ENCODE measurements around the gene SHKBP1.
"Not testable (repeated sequence)": the region's sequence is repeated elsewhere in the genome, so short reads cannot be mapped to it uniquely, and the experiment has no call there.

The SHKBP1 gene

DNA sequence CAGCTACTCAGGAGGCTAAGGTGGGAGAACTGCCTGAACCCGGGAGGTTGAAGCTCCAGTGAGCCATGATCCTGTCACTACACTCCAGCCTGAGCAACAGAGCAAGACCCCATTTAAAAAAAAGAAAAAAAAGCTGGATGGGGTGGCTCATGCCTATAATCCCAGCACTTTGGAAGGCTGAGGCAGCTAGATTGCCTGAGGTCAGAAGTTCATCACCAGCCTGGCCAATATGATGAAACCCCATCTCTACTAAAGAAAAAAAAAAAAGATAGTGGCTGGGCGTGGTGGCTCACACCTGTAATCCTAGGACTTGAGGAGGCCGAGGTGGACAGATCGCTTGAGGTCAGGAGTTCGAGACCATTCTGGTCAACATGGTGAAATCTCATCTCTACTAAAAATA, 39.5 kb downstream of the SHKBP1 start:
- DNase-seq: no peak

DNA sequence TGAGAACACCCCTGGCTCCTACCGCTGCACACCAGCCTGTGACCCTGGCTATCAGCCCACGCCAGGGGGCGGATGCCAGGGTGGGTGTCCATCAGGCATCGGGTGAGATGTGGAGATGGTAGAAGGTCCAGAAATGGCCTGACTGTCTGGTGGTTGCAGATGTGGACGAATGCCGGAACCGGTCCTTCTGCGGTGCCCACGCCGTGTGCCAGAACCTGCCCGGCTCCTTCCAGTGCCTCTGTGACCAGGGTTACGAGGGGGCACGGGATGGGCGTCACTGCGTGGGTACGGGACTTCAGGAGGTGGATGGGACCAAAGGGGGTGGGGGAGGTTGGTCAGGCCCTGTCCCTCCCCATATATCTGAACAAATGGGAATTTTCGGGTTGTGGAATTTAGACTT, 40.3 kb downstream of the SHKBP1 start:
- DNase-seq: no peak

DNA sequence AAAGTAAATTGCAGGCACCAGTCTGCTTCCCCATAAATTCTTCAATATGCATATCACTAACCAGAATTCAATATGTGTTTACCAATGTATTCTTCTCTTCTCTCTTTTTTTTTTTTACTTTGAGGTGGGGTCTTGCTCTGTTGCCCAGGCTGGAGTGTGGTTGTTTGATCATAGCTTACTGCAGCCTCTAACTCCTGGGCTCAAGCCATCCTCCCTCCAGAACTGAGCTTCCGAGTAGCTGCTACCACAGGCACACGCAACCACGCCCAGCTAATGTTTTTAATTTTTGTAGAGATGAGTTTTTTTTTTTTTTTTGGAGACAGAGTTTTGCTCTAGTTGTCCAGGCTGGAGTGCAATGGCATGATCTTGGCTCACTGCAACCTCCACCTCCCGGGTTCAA, 41.3 kb downstream of the SHKBP1 start:
- no peak for DNase-seq

DNA sequence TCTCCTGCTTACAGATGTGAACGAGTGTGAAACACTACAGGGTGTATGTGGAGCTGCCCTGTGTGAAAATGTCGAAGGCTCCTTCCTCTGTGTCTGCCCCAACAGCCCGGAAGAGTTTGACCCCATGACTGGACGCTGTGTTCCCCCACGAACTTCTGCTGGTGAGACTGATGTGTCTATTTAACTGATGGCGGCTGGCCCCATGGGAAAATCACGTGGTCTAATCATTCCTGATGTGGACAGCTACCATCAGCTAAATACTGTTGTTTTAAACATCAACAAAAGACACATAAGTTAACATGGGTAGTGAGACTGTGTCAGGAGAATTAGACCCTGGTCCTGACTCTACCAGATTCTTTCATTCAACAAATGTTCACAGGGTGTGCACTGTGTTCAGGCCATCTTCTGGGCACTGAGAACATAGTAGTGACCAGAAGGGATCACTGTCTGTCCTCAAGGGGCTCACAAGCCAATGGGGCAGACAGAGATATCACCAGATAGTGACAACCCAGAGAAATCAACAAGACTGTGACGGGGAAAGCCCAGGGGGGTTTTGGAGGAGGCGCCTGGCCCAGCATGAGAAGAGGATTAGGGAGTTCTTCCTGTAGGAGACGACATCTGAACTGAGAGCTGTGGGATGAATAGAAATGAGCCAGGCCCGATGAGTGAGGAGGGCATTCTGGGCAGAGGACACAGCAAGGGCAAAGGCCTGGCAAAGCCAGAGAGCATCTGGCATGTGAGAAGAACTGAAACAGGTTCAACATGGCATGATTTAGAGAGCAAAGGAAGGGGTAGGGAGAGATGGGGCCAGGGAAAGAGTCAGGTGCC, 42.9 kb downstream of the SHKBP1 start:
- no peak for DNase-seq

DNA sequence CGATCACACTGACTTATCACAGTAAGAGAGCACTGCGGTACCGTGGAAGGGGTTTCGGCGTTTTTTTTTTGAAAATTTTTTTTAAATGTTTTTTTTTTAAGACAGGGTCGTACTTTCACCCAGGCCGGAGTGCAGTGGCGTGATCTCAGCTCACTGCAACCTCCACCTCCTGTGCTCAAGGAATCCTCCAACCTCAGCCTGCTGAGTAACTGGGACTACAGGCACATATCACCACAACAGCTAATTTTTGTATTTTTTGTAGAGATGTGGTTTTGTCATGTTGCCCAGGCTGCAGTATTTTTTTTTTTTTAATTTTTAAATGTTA, 43.5 kb downstream of the SHKBP1 start:
- no peak for DNase-seq

DNA sequence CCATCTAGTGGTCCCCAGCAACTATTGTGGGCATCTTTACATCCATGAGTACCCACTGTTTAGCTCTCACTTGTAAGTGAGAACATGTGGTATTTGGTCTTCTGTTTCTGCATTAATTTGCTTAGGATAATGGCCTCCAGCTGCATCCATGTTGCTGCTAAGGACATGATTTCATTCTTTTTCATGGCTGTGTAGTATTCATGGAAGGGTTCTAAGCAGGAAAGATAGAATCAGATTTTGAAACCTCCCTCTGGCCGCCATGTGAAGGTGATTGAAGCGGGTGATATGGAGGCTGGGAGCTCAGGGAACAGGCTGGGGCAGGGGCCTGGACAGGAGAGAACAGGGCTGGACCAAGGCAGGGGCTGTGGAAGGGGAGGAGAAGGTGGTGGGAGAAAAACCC, 44.6 kb downstream of the SHKBP1 start:
- no peak for DNase-seq

DNA sequence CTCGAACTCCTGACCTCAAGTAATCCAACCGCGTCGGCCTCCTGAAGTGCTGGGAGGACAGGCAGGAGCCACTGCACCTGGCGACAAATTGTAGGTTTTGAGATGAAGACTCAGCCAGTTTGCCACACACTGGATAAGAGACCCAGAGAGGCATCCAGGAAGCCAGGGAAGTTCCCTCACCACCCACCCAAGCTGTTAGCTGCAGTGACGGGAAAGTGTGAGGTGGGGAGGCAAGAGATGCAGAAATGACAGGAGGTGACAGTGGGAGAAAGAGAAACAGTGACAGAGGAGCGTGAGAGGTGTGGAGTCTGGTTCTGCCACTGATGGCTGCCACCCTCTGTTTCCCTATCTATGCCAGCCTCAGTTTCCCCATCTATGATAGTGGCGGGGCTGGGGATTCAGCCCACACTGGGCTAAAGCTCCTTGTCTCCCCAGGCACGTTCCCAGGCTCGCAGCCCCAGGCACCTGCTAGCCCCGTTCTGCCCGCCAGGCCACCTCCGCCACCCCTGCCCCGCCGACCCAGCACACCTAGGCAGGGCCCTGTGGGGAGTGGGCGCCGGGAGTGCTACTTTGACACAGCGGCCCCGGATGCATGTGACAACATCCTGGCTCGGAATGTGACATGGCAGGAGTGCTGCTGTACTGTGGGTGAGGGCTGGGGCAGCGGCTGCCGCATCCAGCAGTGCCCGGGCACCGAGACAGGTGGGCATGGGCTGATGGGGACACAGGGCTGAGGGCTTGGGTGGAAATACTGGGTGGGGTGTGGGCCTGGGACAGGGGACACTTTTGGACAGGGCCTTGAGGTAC, 45.5 kb downstream of the SHKBP1 start:
- DNase-seq: no peak

DNA sequence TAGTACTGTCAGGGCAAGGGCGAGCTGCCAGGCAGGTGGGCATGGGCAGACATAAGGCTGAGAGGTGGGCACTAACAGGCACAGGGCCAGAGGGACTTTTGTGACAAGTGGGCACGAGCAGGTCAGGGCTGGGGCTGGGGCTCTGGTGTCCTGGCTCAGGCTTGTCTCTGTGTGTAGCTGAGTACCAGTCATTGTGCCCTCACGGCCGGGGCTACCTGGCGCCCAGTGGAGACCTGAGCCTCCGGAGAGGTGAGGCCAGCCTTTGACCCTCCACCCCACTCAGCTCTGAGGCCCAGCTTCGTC, 46.1 kb downstream of the SHKBP1 start:
- no peak for DNase-seq

DNA sequence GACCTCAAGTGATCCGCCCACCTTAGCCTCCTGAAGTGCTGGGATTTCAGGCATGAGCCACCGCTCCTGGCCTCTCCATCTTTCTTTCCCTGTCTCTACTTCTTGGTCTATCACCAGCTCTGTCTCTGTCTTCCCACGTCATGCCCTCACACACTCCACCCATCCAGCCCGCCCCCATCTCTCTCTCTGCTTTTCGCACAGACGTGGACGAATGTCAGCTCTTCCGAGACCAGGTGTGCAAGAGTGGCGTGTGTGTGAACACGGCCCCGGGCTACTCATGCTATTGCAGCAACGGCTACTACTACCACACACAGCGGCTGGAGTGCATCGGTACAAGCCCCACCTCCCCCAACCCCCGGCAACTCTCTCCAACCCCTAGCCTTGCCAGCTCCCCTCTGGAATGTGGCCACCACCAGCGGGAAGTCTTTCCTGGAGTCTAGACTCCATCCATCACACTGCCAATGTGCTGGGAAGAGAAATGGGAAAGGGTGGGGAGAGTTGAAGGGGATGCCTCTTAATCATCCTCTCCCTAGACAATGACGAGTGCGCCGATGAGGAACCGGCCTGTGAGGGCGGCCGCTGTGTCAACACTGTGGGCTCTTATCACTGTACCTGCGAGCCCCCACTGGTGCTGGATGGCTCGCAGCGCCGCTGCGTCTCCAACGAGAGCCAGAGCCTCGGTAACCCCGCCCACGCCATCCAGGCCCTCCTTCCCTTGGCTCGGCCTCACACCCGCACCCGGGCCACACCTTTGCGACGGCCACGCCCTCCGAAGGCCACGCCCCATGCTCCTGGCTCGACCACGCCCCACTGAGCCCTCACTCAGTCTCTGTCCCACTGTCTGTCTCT, 47.0 kb downstream of the SHKBP1 start:
- no peak for DNase-seq

DNA sequence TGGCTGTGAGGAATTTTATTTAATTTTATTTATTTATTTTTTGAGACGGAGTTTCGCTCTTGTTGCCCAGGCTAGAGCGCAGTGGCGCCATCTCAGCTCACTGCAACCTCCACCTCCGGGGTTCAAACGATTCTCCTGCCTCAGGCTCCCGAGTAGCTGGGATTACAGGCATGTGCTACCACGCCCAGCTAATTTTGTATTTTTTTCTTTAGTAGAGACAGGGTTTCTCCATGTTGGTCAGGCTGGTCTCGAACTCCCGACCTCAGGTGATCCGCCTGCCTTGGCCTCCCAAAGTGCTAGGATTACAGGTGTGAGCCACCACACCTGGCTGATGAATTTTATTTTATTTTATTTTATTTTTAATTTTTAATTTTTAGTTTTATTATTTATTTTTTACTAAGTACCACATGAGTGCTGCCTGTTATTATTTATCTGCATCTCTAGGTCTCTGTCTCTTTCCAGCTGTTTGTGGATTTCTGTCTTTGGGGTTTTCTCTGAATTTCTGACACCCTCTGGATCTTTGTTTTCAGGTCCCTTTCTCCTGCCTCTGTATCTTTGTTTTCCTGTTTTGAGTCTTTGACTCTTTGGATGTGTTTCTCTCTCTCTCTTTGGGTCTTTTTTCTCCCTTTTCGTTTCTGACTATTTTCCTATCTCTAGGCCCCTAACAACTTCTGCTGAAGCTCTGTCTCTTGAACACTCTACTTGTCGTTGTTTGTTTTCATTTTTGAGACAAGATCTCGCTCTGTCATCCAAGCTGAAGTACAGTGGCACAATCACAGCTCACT, 47.9 kb downstream of the SHKBP1 start:
- not testable (repeated sequence) for DNase-seq

DNA sequence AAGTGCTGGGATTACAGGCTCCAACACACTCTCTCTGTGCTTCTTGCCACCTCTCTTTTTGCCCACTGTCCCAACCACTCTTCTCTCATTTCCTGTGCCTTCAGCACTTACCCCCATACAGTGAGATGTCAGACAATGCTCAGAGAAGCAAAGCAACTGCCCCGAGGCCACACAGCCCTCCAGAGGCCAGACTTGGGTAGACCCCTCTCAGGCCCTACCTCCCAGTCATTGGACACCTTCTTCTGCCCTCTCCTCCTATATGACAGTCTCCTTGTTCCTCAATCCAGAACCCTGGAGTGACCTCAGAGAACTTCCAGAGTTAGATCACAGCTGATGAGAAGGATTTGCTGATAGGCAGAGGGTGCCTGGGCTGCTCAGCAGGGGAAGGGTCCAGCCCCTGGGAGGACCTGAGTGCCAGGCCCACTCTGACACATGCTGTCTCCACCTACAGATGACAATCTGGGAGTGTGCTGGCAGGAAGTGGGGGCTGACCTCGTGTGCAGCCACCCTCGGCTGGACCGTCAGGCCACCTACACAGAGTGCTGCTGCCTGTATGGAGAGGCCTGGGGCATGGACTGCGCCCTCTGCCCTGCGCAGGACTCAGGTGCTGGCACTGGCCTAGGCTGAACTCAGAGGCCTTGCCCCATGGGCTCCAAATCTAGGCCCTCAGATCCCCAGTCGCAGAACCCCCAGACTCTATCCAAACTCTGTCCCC, 48.9 kb downstream of the SHKBP1 start:
- no peak for DNase-seq

DNA sequence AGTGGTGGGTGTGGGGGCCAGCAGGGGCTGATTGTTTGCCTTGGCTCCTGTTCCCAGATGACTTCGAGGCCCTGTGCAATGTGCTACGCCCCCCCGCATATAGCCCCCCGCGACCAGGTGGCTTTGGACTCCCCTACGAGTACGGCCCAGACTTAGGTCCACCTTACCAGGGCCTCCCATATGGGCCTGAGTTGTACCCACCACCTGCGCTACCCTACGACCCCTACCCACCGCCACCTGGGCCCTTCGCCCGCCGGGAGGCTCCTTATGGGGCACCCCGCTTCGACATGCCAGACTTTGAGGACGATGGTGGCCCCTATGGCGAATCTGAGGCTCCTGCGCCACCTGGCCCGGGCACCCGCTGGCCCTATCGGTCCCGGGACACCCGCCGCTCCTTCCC, 50.2 kb downstream of the SHKBP1 start:
- no peak for DNase-seq

DNA sequence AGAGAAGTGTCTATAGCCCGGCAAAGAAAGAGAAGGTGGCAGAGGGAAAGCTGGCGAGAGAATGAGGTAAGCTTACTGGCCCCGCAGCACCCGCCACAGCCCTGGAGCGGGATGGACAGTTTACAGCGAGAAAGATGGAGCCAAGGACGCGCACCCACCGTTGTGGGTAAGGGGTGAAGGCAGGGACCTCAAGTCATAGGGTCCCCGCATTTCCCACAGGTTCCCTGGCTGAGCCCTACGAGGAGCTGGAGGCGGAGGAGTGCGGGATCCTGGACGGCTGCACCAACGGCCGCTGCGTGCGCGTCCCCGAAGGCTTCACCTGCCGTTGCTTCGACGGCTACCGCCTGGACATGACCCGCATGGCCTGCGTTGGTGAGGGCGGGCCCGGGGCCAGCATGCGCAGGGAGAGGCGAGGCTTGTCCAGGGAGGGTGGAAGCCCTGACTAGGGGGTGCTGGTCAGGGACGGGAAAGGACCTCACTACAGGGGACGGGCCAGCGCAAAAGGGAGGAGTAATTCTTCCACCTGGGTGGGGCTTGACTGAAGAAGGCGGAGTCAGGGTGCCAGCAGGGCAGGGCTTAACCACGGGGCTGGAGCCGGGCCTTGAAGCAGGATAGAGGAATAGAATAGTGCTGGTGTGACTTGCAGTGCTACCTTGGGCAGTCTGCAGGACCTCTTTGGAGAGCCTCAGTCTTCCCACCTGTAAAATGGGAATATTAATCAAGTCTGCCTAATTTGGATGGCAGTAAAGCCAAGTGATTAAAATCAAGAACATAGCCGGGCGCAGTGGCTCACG, 51.0 kb downstream of the SHKBP1 start:
- DNase-seq: no peak

DNA sequence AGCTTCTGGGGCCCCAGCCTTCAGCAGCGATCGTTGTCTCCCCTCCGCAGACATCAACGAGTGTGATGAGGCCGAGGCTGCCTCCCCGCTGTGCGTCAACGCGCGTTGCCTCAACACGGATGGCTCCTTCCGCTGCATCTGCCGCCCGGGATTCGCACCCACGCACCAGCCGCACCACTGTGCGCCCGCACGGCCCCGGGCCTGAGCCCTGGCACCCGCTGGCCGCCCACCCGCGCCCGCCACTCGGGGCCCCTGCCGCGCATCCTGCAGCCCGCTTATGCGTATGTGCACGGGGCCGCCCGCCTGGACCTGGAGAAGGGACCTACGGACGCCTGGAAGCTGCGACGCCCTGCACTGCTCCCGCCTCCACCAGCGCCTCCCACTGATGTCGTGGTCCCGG, 52.7 kb downstream of the SHKBP1 start:
- no peak for DNase-seq

DNA sequence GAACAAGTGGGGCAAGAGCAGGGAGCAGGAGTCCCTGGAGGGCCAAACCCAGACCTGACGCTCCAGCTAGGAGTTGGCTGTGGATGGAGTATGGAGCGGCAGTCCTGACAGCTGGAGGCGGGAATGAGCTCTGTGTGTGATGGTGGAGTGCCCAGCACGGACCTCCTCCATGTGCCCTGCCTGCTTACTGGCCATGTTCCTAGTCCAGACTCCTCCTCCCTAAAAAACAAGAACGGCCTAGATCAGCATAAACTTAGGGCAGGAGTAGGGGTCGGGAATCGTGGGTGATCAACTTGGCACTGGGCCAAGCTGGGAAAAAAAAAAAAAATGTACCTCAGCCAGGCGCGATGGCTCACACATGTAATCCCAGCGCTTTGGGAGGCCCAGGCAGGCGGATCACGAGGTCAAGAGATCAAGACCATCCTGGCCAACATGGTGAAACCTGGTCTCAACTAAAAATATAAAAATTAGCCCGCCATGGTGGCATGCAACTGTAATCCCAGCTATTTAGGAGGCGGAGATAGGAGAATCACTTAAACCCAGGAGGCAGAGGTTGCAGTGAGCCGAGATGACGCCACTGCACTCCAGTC, 54.0 kb downstream of the SHKBP1 start:
- no peak for DNase-seq

DNA sequence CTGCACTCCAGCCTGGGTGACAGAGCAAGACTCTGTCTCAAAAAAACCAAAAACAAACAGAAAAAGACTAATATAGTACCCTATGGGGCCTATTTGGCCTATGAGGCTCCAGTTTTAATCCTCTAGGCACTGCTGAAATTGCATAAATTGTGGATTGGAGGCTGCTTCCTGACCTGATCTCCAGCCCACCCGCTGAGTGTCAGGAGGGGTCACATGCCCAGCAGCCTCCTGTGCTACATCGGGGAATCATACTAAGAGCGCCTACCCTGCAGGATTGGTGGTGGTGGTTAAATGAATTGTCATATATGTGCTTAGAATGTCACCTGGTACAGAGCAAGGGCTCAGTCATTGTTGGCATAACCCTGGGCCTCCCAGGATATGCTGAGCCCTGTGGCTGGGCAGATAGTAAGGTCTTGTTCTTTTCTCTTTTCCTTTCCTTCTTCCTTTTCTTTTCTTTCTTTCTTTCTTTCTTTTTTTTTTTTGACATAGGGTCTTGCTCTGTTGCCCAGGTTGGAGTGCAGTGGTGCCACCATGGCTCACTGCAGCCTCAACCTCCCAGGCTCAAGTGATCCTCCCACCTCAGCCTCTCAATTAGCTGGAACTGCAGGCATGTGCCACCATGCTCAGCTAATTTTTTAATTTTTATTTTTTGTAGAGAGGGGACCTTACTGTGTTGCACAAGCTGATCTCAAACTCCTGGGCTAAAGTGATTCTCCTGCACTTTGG, 55.8 kb downstream of the SHKBP1 start:
- no peak for DNase-seq

DNA sequence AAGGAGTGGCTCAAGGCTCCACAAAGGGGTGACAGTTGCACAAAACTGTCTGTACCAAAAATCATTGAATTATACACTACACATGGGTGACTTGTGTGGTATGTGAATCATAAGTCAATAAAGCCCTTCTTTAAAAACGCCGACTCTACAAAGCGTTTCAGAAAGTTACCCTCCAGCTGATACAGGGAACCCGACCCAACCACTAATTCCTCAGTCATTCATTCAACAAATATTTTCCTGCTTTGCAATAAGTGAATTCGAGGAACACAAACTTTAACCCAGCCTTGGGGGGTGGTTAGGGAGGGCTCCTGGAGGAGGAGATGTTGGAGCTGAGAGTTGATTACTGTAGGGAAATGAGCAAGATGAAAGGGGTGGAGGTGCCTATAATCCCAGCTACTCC, 56.5 kb downstream of the SHKBP1 start:
- no peak for DNase-seq

DNA sequence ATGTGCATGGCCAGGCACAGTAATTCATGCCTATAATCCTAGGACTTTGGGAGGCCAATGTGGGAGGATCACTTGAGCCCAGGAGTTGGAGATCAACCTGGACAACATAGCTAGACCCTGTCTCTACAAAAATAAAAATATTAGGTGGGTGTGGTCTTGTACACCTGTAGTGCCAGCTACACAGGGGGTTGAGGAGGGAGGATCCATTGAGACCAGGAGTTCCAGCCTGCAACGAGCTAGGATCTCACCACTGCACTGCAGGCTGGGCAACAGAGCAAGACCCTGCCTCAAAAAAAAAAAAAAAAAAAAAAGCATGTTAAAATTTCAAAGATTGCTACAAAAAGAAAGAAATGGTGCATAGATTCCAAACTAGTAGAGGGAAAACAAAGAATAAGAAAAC, 61.7 kb downstream of the SHKBP1 start:
- DNase-seq: no peak

DNA sequence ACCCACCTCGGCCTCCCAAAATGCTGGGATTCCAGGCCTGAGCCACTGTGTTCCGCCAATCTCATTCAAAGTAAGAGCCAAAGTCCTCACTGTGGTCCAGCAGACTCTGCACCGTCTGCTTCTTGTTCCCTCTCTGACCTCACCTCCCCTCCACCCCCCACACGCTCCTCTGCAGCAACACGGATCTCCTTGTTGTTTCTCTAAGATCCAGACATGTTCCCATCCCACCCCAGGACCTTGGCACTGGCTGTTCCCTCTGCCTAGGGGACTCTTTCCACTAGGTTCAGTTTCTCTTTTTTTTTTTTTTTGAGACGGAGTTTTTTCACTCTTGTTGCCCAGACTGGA, 62.9 kb downstream of the SHKBP1 start:
- no peak for DNase-seq

DNA sequence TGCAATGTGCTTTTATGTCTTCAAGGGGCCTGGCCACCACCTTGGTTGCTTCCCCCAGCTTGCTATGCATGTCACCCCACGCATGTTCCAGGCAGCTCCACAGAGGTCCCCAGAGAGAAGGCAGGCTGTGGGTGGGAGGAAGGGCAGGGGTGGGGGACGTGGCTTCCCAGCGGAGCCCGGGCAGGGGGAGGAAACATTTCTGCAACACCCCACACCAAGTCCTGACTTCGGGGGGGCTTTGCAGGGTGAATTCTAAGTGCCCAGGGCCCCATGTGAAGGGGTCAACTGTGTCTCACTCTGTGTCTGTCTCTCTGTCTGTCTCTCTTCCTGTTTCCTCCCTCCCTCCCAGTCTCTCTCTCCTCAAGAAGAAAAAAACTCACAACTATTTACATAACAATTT, 64.1 kb downstream of the SHKBP1 start:
- DNase-seq: no peak

Measured in stimulated activated CD4-positive, alpha-beta T cell treated with anti-CD3 and anti-CD28 coated beads, Interleukin-12 subunit alpha, Interleukin-12 subunit beta, amount 100 ng/mL, for 4 hours (primary cell).